Uterus (tissue), 2 donors: ENCODE results near the gene IL3.

Experiments
- CTCF ChIP-seq, 4 experiments: fragments of 200-600 bp in 2 of 4; fragments of 450-650 bp in 2 of 4; sonication (generic) in 2 of 4; IDR thresholded peaks; one replicate each; pipeline ENCODE4 v1.5.1; 2016 to 2019; ENCODE audit warnings: antibody characterized with exemption in 4 of 4, mild to moderate bottlenecking in 2 of 4, moderate library complexity in 1 of 4
- POLR2A ChIP-seq, 2 donors: fragments of 450-650 bp; IDR thresholded peaks; one replicate each; pipeline ENCODE4 v1.6.1; 2016; ENCODE audit warnings: antibody characterized with exemption in 2 of 2, mild to moderate bottlenecking in 1 of 2, moderate library complexity in 1 of 2

- TF ChIP-seq CTCF (IDR thresholded peaks at IDR 0.05) (no peak), POLR2A (IDR thresholded peaks at IDR 0.05) (no peak)
Observed at GRCh38 chr5:132055441-132055807, 5.0 kb upstream of the IL3 start.
